ENCODE results near the gene MFAP3. TPM values are rescaled to one million over a fixed set of nuclear protein-coding genes. Genes with fewer than 3 reads are reported as not detected.

MFAP3 gene
- total and polyA plus RNA-seq, 2 of the 13 experiments (the other 11 are each of a cell fraction or from before 2014, with no cell fraction given): 12.1 to 28.3 TPM

GRCh38 chr5:154097031-154097430, 58.3 kb downstream of the MFAP3 start:
- no peaks in the 10 kb centered on the region for H3K36me3 ChIP-seq (replicated peaks in 1 of 2; ENCODE audit: control insufficient read depth in 1 of 2, insufficient read depth in 2 of 2, low read length in 2 of 2)
- ATAC-seq (no peak), FAIRE-seq (no peak), DNase-seq (ENCODE audit: low spot score) (peak; percentile 3)
- ChIA-PET POLR2A (no interaction called here), CTCF (ENCODE audit: low intra/inter-chr PET ratio, low total read pairs) (no interaction called here)
- no TSS peak for BruUV-seq (replicated peaks)
- H3K4me1 ChIP-seq (ENCODE audit: insufficient read depth, low read length): no peaks in the 10 kb centered on the region
- H3K4me2 ChIP-seq (ENCODE audit: low read depth, low read length): no peak overlapping the region
- no peak overlapping the region for H3K27ac ChIP-seq (ENCODE audit: extremely low read length, insufficient read depth, low read length)
- H3K9ac ChIP-seq (ENCODE audit: insufficient read depth, low read depth, low read length): no peak overlapping the region
- no peaks in the 10 kb centered on the region for H3K9me3 ChIP-seq (ENCODE audit: low read length)
- 23% methylated on average over 2 of the region's 2 CpGs for WGBS (ENCODE audit: low lambda C conversion rate)
- no peaks in the 10 kb centered on the region for H4K20me1 ChIP-seq (ENCODE audit: insufficient read depth, low read length)
- in situ Hi-C loops (cut with HindIII; ENCODE audit: extremely low pct_ligation_motif_present, low pct_unique_long_range_greater_than_20kb): no loop called here
- intact Hi-C loops (cut with micrococcal nuclease; ENCODE audit: unreplicated experiment): no loop called here
- no peaks in the 10 kb centered on the region for H3K79me2 ChIP-seq (ENCODE audit: insufficient read depth, low read length)
- no peak overlapping the region for H2AFZ ChIP-seq (ENCODE audit: low read length)
- H3K4me3 ChIP-seq (replicated peaks in 1 of 3; ENCODE audit: insufficient read depth in 1 of 3, low read depth in 2 of 3, low read length in 3 of 3): no peak overlapping the region
- no peaks in the 10 kb centered on the region for H3K27me3 ChIP-seq (ENCODE audit: control insufficient read depth in 1 of 2, insufficient read depth in 2 of 2, low read length in 2 of 2)
- TF ChIP-seq TFDP2 (CRISPR knock-in tag; IDR thresholded peaks at IDR 0.05) (no peak), MIER2 (CRISPR knock-in tag; IDR thresholded peaks at IDR 0.05) (peak; percentile 94), DDIT3 (CRISPR knock-in tag; IDR thresholded peaks at IDR 0.05) (no peak), HNF1A (IDR thresholded peaks at IDR 0.05; ENCODE audit: low read depth) (no peak), HNF1A (CRISPR knock-in tag; IDR thresholded peaks at IDR 0.05; ENCODE audit: borderline replicate concordance) (no peak), KAT2B (IDR thresholded peaks at IDR 0.05; ENCODE audit: borderline replicate concordance, low read depth, low read length) (no peak), ZNF20 (CRISPR knock-in tag; IDR thresholded peaks at IDR 0.05) (no peak), REST (IDR thresholded peaks at IDR 0.05; ENCODE audit: borderline replicate concordance in 1 of 2, low read depth in 1 of 2, low read length in 2 of 2) (peak; percentile 60 to 94), NONO (IDR thresholded peaks at IDR 0.05) (no peak), NONO (CRISPR knock-in tag; conservative IDR thresholded peaks at IDR 0.05) (no peak), ESRRA (CRISPR knock-in tag; IDR thresholded peaks at IDR 0.05; ENCODE audit: low read depth) (no peak), YEATS2 (CRISPR knock-in tag; IDR thresholded peaks at IDR 0.05; ENCODE audit: borderline replicate concordance) (no peak)
